ENCODE results near the gene DNAH6. TPM values are rescaled to one million over a fixed set of nuclear protein-coding genes. Genes with fewer than 3 reads are reported as not detected.
"Not testable (repeated sequence)": the region's sequence is repeated elsewhere in the genome, so short reads cannot be mapped to it uniquely, and the experiment has no call there.

Gene DNAH6
- total and polyA plus RNA-seq, 11 donors: 0.05 to 0.75 (median 0.10) TPM; not detected in 2

DNA sequence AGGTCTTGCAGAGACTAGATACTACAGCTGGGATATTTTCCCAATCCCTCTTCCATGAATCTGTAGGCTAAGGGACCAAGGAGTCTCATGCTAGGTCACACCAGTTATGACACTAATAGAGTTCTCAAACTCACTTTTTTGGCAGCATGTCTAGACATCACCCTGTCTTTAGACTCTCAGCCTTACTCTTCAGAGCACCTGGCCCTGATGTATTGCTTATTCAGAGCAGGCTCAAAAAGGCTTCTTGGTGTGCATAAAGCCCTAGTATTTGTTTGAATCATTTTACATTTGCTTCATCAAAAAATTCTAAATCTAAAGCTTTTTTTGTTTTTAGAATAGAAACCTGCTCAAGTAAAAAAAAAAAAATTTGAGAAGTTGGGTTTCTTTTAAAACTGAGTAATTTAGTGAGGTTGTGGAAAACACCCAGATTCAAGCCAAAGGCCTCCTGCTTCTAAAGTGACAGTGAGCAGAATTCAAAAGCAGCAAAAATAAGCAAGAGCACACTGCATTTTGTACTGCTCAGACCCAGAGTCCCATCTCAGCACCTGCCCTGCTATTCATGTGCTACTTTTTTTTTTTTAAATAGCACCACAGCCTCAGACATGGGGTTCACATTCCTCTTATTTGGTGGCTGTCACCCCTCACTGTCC, 18.0 kb upstream of the DNAH6 start:
- Histone ChIP-seq H3K27me3 (peaks cover 0 to 4% (median 0%) of the 10 kb centered on the region in 9 donors), H3K36me3 (no peaks in the 10 kb centered on the region), H3K9me3 (peaks cover 0 to 4% (median 0%) of the 10 kb centered on the region in 12 donors), H3K4me3 (no peak overlapping the region), H3K4me1 (peaks cover 0 to 3% (median 0%) of the 10 kb centered on the region in 12 donors), H3K27ac (no peak overlapping the region)
- intact Hi-C loops (cut with DNase I): loop anchor here (2.0 to 5.0 kb wide), 7 partner anchors 134 to 429 kb away; partner anchors contain the start of gene TRABD2A (in 6 of the 10)
- TF ChIP-seq, protein P1, sequence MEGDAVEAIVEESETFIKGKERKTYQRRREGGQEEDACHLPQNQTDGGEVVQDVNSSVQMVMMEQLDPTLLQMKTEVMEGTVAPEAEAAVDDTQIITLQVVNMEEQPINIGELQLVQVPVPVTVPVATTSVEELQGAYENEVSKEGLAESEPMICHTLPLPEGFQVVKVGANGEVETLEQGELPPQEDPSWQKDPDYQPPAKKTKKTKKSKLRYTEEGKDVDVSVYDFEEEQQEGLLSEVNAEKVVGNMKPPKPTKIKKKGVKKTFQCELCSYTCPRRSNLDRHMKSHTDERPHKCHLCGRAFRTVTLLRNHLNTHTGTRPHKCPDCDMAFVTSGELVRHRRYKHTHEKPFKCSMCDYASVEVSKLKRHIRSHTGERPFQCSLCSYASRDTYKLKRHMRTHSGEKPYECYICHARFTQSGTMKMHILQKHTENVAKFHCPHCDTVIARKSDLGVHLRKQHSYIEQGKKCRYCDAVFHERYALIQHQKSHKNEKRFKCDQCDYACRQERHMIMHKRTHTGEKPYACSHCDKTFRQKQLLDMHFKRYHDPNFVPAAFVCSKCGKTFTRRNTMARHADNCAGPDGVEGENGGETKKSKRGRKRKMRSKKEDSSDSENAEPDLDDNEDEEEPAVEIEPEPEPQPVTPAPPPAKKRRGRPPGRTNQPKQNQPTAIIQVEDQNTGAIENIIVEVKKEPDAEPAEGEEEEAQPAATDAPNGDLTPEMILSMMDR (IDR thresholded peaks at IDR 0.05): no peak
- no peak for TF ChIP-seq POLR2A (IDR thresholded peaks at IDR 0.05)
- ATAC-seq (no peak), DNase-seq (no peak)

GRCh38 chr2:84511024-84511423, 5.3 kb upstream of the DNAH6 start:
- H3K27me3 ChIP-seq; ATAC-seq; DNase-seq; H3K4me3 ChIP-seq; H3K4me1 ChIP-seq; H3K27ac ChIP-seq; intact Hi-C loops (cut with DNase I); H3K36me3 ChIP-seq: not testable (repeated sequence)
- H3K9me3 ChIP-seq: peaks cover 0 to 13% (median 0%) of the 10 kb centered on the region in 12 donors
- 81 to 96% (median 87%) methylated on average over 7 to 10 of the region's 10 CpGs for WGBS, 4 donors

GRCh38 chr2:84515788-84516187, 510 bp upstream of the DNAH6 start:
- DNase-seq (no peak), ATAC-seq (no peak)
- intact Hi-C loops (cut with DNase I): no loop called here
- Histone ChIP-seq H3K27ac (peak overlapping the region in 1 of 12 donors; percentile 15), H3K4me3 (peak overlapping the region in 11 of 12 donors; percentile 27 to 66 (median 54)), H3K27me3 (no peaks in the 10 kb centered on the region), H3K9me3 (peaks cover 0 to 13% (median 0%) of the 10 kb centered on the region in 12 donors), H3K4me1 (peaks cover 0 to 10% (median 4%) of the 10 kb centered on the region in 12 donors), H3K36me3 (no peaks in the 10 kb centered on the region)
- WGBS, 4 donors: 52 to 64% (median 55%) methylated on average over 9 of the region's 9 CpGs
- no peak for TF ChIP-seq POLR2A (IDR thresholded peaks at IDR 0.05)
- TF ChIP-seq, protein P1 (IDR thresholded peaks at IDR 0.05): no peak

DNA sequence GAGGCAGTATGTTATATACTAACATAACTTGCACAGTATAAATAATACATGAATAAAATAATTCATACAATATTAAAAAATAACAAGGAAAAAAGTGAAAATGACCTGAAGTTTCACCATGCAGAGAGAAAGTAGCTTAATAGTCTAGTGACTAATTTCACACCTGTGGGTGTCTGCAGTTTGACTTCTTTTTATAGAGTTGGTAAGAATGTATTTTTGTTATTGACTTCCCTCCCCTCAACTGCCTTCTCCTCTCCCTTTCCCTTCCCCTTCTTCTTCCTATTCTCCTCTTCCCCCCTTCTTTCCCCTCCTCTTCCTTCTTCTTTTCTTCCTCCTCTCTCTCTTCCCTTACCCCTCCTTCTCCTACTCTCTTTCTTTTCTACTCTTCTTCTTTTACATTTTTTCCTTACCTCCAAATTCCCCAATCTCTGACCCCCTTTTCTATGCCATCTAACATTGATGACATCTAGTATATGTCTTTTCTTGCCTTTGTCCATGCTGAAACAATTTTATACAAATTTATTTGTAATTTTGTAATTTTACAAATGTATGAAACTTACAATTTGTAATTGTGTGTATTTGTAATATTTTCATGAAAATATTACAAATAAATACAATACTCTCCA, 3.1 kb downstream of the DNAH6 start:
- Histone ChIP-seq H3K27me3 (no peaks in the 10 kb centered on the region), H3K4me1 (peaks cover 0 to 10% (median 4%) of the 10 kb centered on the region in 12 donors), H3K9me3 (peaks cover 0 to 9% (median 0%) of the 10 kb centered on the region in 12 donors), H3K4me3 (no peak overlapping the region), H3K36me3 (no peaks in the 10 kb centered on the region), H3K27ac (no peak overlapping the region)
- intact Hi-C loops (cut with DNase I): no loop called here
- no peak for DNase-seq
- TF ChIP-seq, protein P1 (IDR thresholded peaks at IDR 0.05): no peak
- TF ChIP-seq POLR2A (IDR thresholded peaks at IDR 0.05): no peak
- ATAC-seq: no peak

Data from heart left ventricle (tissue), 16 donors.